Measurements from ENCODE around the gene PHLDB3. TPM values are rescaled to one million over a fixed set of nuclear protein-coding genes. Genes with fewer than 3 reads are reported as not detected.

The PHLDB3 gene
- polyA plus RNA-seq, 1 donor from 2014 or later: 5.6 TPM

GRCh38 chr19:43479961-43480561 is 24.5 kb downstream of the PHLDB3 start:
- TF ChIP-seq TAF1 (IDR thresholded peaks at IDR 0.05; ENCODE audit: low read depth): no peak
- TF ChIP-seq MXI1 (conservative IDR thresholded peaks at IDR 0.05; ENCODE audit: poor library complexity, severe bottlenecking): no peak
- TF ChIP-seq RAD21 (conservative IDR thresholded peaks at IDR 0.05): no peak
- TF ChIP-seq, protein P1, sequence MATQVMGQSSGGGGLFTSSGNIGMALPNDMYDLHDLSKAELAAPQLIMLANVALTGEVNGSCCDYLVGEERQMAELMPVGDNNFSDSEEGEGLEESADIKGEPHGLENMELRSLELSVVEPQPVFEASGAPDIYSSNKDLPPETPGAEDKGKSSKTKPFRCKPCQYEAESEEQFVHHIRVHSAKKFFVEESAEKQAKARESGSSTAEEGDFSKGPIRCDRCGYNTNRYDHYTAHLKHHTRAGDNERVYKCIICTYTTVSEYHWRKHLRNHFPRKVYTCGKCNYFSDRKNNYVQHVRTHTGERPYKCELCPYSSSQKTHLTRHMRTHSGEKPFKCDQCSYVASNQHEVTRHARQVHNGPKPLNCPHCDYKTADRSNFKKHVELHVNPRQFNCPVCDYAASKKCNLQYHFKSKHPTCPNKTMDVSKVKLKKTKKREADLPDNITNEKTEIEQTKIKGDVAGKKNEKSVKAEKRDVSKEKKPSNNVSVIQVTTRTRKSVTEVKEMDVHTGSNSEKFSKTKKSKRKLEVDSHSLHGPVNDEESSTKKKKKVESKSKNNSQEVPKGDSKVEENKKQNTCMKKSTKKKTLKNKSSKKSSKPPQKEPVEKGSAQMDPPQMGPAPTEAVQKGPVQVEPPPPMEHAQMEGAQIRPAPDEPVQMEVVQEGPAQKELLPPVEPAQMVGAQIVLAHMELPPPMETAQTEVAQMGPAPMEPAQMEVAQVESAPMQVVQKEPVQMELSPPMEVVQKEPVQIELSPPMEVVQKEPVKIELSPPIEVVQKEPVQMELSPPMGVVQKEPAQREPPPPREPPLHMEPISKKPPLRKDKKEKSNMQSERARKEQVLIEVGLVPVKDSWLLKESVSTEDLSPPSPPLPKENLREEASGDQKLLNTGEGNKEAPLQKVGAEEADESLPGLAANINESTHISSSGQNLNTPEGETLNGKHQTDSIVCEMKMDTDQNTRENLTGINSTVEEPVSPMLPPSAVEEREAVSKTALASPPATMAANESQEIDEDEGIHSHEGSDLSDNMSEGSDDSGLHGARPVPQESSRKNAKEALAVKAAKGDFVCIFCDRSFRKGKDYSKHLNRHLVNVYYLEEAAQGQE (IDR thresholded peaks at IDR 0.05; ENCODE audit: borderline replicate concordance): no peak
- TF ChIP-seq EZH2 (IDR thresholded peaks at IDR 0.05; ENCODE audit: borderline replicate concordance, insufficient read depth, low read length, poor library complexity, severe bottlenecking): no peak
- TF ChIP-seq, protein P2, sequence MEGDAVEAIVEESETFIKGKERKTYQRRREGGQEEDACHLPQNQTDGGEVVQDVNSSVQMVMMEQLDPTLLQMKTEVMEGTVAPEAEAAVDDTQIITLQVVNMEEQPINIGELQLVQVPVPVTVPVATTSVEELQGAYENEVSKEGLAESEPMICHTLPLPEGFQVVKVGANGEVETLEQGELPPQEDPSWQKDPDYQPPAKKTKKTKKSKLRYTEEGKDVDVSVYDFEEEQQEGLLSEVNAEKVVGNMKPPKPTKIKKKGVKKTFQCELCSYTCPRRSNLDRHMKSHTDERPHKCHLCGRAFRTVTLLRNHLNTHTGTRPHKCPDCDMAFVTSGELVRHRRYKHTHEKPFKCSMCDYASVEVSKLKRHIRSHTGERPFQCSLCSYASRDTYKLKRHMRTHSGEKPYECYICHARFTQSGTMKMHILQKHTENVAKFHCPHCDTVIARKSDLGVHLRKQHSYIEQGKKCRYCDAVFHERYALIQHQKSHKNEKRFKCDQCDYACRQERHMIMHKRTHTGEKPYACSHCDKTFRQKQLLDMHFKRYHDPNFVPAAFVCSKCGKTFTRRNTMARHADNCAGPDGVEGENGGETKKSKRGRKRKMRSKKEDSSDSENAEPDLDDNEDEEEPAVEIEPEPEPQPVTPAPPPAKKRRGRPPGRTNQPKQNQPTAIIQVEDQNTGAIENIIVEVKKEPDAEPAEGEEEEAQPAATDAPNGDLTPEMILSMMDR (IDR thresholded peaks at IDR 0.05; ENCODE audit: poor library complexity, severe bottlenecking): no peak
- no peak for TF ChIP-seq EP300 (conservative IDR thresholded peaks at IDR 0.05; ENCODE audit: poor library complexity, severe bottlenecking)
- TF ChIP-seq POLR2AphosphoS5 (IDR thresholded peaks at IDR 0.05): no peak
- TF ChIP-seq SMC3 (conservative IDR thresholded peaks at IDR 0.05; ENCODE audit: poor library complexity): no peak
- Histone ChIP-seq H3K79me2 (replicated peaks; ENCODE audit: insufficient read depth, low read length) (no peaks in the 10 kb centered on the region), H3K4me3 (ENCODE audit: low read length) (no peak overlapping the region), H3F3A (ENCODE audit: insufficient read depth, low read length, poor library complexity, severe bottlenecking) (no peaks in the 10 kb centered on the region), H3K4me2 (ENCODE audit: low read length) (no peak overlapping the region), H3K9ac (ENCODE audit: low read length) (no peak overlapping the region), H4K20me1 (ENCODE audit: insufficient read depth) (no peaks in the 10 kb centered on the region), H3K9me3 (ENCODE audit: low read length) (no peaks in the 10 kb centered on the region), H3K9me2 (ENCODE audit: insufficient read depth, low read length) (no peaks in the 10 kb centered on the region), H3K27me3 (ENCODE audit: insufficient read depth, low read depth, low read length) (no peaks in the 10 kb centered on the region), H2AFZ (ENCODE audit: low read depth, low read length) (no peak overlapping the region), H3K27ac (ENCODE audit: low read length) (no peak overlapping the region), H3K36me3 (ENCODE audit: insufficient read depth, low read length) (no peaks in the 10 kb centered on the region)

- H3K36me3 ChIP-seq (ENCODE audit: insufficient read depth, low read length): no peaks in the 10 kb centered on the region
- no peak overlapping the region for H3K4me2 ChIP-seq (ENCODE audit: low read length)
- no peaks in the 10 kb centered on the region for H3K9me3 ChIP-seq (ENCODE audit: low read length)
- no peaks in the 10 kb centered on the region for H3K9me2 ChIP-seq (ENCODE audit: insufficient read depth, low read length)
- H2AFZ ChIP-seq (ENCODE audit: low read depth, low read length): no peak overlapping the region
- H4K20me1 ChIP-seq (ENCODE audit: insufficient read depth): no peaks in the 10 kb centered on the region
- H3K4me3 ChIP-seq (ENCODE audit: low read length): no peak overlapping the region
- H3K9ac ChIP-seq (ENCODE audit: low read length): no peak overlapping the region
- H3F3A ChIP-seq (ENCODE audit: insufficient read depth, low read length, poor library complexity, severe bottlenecking): no peaks in the 10 kb centered on the region
- H3K79me2 ChIP-seq (replicated peaks; ENCODE audit: insufficient read depth, low read length): no peaks in the 10 kb centered on the region
- H3K27me3 ChIP-seq (ENCODE audit: insufficient read depth, low read depth, low read length): no peaks in the 10 kb centered on the region
- TF ChIP-seq RAD21 (conservative IDR thresholded peaks at IDR 0.05) (no peak), MXI1 (conservative IDR thresholded peaks at IDR 0.05; ENCODE audit: poor library complexity, severe bottlenecking) (no peak), SMC3 (conservative IDR thresholded peaks at IDR 0.05; ENCODE audit: poor library complexity) (no peak), POLR2AphosphoS5 (IDR thresholded peaks at IDR 0.05) (no peak), TAF1 (IDR thresholded peaks at IDR 0.05; ENCODE audit: low read depth) (no peak)
- TF ChIP-seq, protein P2 (IDR thresholded peaks at IDR 0.05; ENCODE audit: poor library complexity, severe bottlenecking): no peak
- H3K27ac ChIP-seq (ENCODE audit: low read length): no peak overlapping the region
Observed at GRCh38 chr19:43479226-43479625, 25.3 kb downstream of the PHLDB3 start.

Data from neural cell (in vitro differentiated cells).